GM19467 (cell line): ENCODE results near the gene NNAT.
"Not testable (repeated sequence)": the region's sequence is repeated elsewhere in the genome, so short reads cannot be mapped to it uniquely, and the experiment has no call there.

Experiments
- ATAC-seq: cut with Tn5 transposase; IDR thresholded peaks from one replicate; pipeline ENCODE4 v1.9.1; 2021; ENCODE audit warnings: mild to moderate bottlenecking, moderate library complexity; ENCODE audit not compliant: unreplicated experiment

NNAT gene

GRCh38 chr20:37521061-37521771 is at the start of gene NNAT:
NNAT (plus strand) TSS chr20:37521250; CDS start chr20:37521332, 82 bp downstream.
- no peak for ATAC-seq

- ATAC-seq: no peak
Measured at GRCh38 chr20:37471741-37472235, 49.3 kb upstream of the NNAT start.

GRCh38 chr20:37472435-37472834 is 48.6 kb upstream of the NNAT start:
- not testable (repeated sequence) for ATAC-seq

GRCh38 chr20:37473249-37474000 is 47.6 kb upstream of the NNAT start:
- no peak for ATAC-seq

- ATAC-seq: no peak
Measured at GRCh38 chr20:37474386-37474785, 46.7 kb upstream of the NNAT start.

GRCh38 chr20:37475252-37475651 is 45.8 kb upstream of the NNAT start:
- no peak for ATAC-seq

- no peak for ATAC-seq
Measured at GRCh38 chr20:37477041-37477440, 44.0 kb upstream of the NNAT start.

GRCh38 chr20:37479266-37479665 is 41.8 kb upstream of the NNAT start:
- ATAC-seq: no peak

- no peak for ATAC-seq
Measured at GRCh38 chr20:37479925-37480691, 40.9 kb upstream of the NNAT start.

- no peak for ATAC-seq
Measured at GRCh38 chr20:37480919-37481318, 40.1 kb upstream of the NNAT start.

GRCh38 chr20:37481610-37482009 is 39.4 kb upstream of the NNAT start:
- ATAC-seq: no peak

GRCh38 chr20:37484331-37484730 is 36.7 kb upstream of the NNAT start:
- no peak for ATAC-seq

- not testable (repeated sequence) for ATAC-seq
Measured at GRCh38 chr20:37486209-37486608, 34.8 kb upstream of the NNAT start.

- ATAC-seq: no peak
Measured at GRCh38 chr20:37490663-37491350, 30.2 kb upstream of the NNAT start.

- no peak for ATAC-seq
Measured at GRCh38 chr20:37492096-37492625, 28.9 kb upstream of the NNAT start.

- ATAC-seq: no peak
Measured at GRCh38 chr20:37492945-37493344, 28.1 kb upstream of the NNAT start.

GRCh38 chr20:37494301-37494700 is 26.7 kb upstream of the NNAT start:
- no peak for ATAC-seq

- ATAC-seq: no peak
Measured at GRCh38 chr20:37494796-37495195, 26.3 kb upstream of the NNAT start.

GRCh38 chr20:37498066-37498665 is 22.9 kb upstream of the NNAT start:
- ATAC-seq: no peak

GRCh38 chr20:37500311-37500710 is 20.7 kb upstream of the NNAT start:
- ATAC-seq: no peak
